Hindlimb muscle (tissue), 1 donor: ENCODE results near the gene SEC61A1. TPM values are rescaled to one million over a fixed set of nuclear protein-coding genes. Genes with fewer than 3 reads are reported as not detected.

Experiments used
- DNase-seq: peaks from one replicate; pipeline ENCODE4 v3.0.0-alpha.2; 2013
- polyA plus RNA-seq: library from polyadenylated mRNA; unstranded; fragments of 120-200 nt; gene quantifications from one replicate; pipeline ENCODE4 v1.2.1, GENCODE V29; 2013; ENCODE audit not compliant: insufficient read length

The SEC61A1 gene
- 98.3 TPM for polyA plus RNA-seq

- peak; percentile 97 for DNase-seq
Observed at GRCh38 chr3:128051837-128052594, at the start of gene SEC61A1. Gene SEC61A1, plus strand, starts transcription at chr3:128052437. Its CDS starts 116 bp downstream, at chr3:128052553.

GRCh38 chr3:128004661-128005060 lies 47.6 kb upstream of the SEC61A1 start:
- DNase-seq: no peak

GRCh38 chr3:128006061-128007032 lies 45.9 kb upstream of the SEC61A1 start:
- DNase-seq: no peak

- no peak for DNase-seq
Observed at GRCh38 chr3:128007033-128007424, 45.2 kb upstream of the SEC61A1 start.

GRCh38 chr3:128009952-128010846 lies 42.0 kb upstream of the SEC61A1 start:
- no peak for DNase-seq

GRCh38 chr3:128011140-128011539 lies 41.1 kb upstream of the SEC61A1 start:
- DNase-seq: no peak

- no peak for DNase-seq
Observed at GRCh38 chr3:128012050-128012449, 40.2 kb upstream of the SEC61A1 start.

GRCh38 chr3:128014548-128014947 lies 37.7 kb upstream of the SEC61A1 start:
- no peak for DNase-seq

- no peak for DNase-seq
Observed at GRCh38 chr3:128016502-128016901, 35.7 kb upstream of the SEC61A1 start.

GRCh38 chr3:128021768-128022372 lies 30.4 kb upstream of the SEC61A1 start:
- no peak for DNase-seq

GRCh38 chr3:128033102-128033501 lies 19.1 kb upstream of the SEC61A1 start:
- no peak for DNase-seq

- no peak for DNase-seq
Observed at GRCh38 chr3:128036119-128036518, 16.1 kb upstream of the SEC61A1 start.

- DNase-seq: no peak
Observed at GRCh38 chr3:128040041-128040440, 12.2 kb upstream of the SEC61A1 start.

GRCh38 chr3:128040660-128041059 lies 11.6 kb upstream of the SEC61A1 start:
- DNase-seq: no peak

- no peak for DNase-seq
Observed at GRCh38 chr3:128041344-128041743, 10.9 kb upstream of the SEC61A1 start.

GRCh38 chr3:128050597-128050996 lies 1.6 kb upstream of the SEC61A1 start:
- no peak for DNase-seq

GRCh38 chr3:128051459-128051836 lies 789 bp upstream of the SEC61A1 start:
- DNase-seq: no peak

- DNase-seq: no peak
Observed at GRCh38 chr3:128052595-128053351, 536 bp downstream of the SEC61A1 start.

GRCh38 chr3:128053614-128054013 lies 1.4 kb downstream of the SEC61A1 start:
- no peak for DNase-seq

- no peak for DNase-seq
Observed at GRCh38 chr3:128054367-128054766, 2.1 kb downstream of the SEC61A1 start.

GRCh38 chr3:128056258-128056657 lies 4.0 kb downstream of the SEC61A1 start:
- DNase-seq: no peak
